Stomach (tissue), 9 donors: ENCODE data around the gene CES3. TPM values are rescaled to one million over a fixed set of nuclear protein-coding genes. Genes with fewer than 3 reads are reported as not detected.
A peak's percentile ranks its signal among the peaks of the same experiment; 100 is the strongest.

Experiments used
- DNase-seq, 2 donors: peaks; one replicate each; pipeline versions ENCODE4 v3.0.0 to v3.0.0-alpha.2; 2013 to 2019
- H3K27ac ChIP-seq, 5 donors: fragments of 200-600 bp in 4 of 5; sonication (generic) in 4 of 5; one replicate each; pipeline ENCODE4 v1.5.1; 2013 to 2019; ENCODE audit warnings: mild to moderate bottlenecking in 1 of 5, moderate library complexity in 1 of 5
- H3K27me3 ChIP-seq, 3 donors: fragments of 200-600 bp; sonication (generic); one replicate each; pipeline ENCODE4 v1.5.1; 2017 to 2019; ENCODE audit warnings: mixed run types in 1 of 3
- H3K36me3 ChIP-seq, 4 donors: fragments of 200-600 bp; sonication (generic); 1 replicate in 3 of 4; 2 replicates in 1 of 4; pipeline ENCODE4 v1.5.1; 2016 to 2019
- H3K4me1 ChIP-seq, 4 donors: fragments of 200-600 bp; sonication (generic); one replicate each; pipeline ENCODE4 v1.5.1; 2016 to 2019
- H3K4me3 ChIP-seq, 4 donors: fragments of 200-600 bp; sonication (generic) in 3 of 4; one replicate each; pipeline ENCODE4 v1.5.1; 2016 to 2019; ENCODE audit warnings: mild to moderate bottlenecking in 1 of 4
- H3K9me3 ChIP-seq, 4 donors: fragments of 200-600 bp; sonication (generic); one replicate each; pipeline ENCODE4 v1.5.1; 2016 to 2019
- EP300 ChIP-seq: sonication (generic); formaldehyde crosslinking; IDR thresholded peaks from one replicate; pipeline ENCODE4 v1.6.1; 2017; ENCODE audit warnings: antibody characterized with exemption
- POLR2A ChIP-seq, 4 donors: fragments of 450-650 bp; IDR thresholded peaks; one replicate each; pipeline ENCODE4 v1.6.1; 2016; ENCODE audit warnings: antibody characterized with exemption in 4 of 4, control low read depth in 2 of 4, mild to moderate bottlenecking in 1 of 4, moderate library complexity in 1 of 4
- POLR2AphosphoS5 ChIP-seq, 3 donors: sonication (generic); formaldehyde crosslinking; IDR thresholded peaks; one replicate each; pipeline ENCODE4 v1.6.1; 2016; ENCODE audit warnings: antibody characterized with exemption in 3 of 3
- WGBS, 5 donors: extraction: QIAGEN DNeasy Blood & Tissue Kit in 3 of 5; methylation state at CpG; one replicate each; pipeline versions ENCODE4 v1.1.5 to v1.1.7; 2013 to 2018; 5-methylcytosine and 5-hydroxymethylcytosine counted together
- intact Hi-C: fragments of 100-400 bp; cut with DNase I; formaldehyde crosslinking; loops from one replicate; pipeline ENCODE4 v1.15.1; 2023; ENCODE audit warnings: low total_unique reads
- polyA plus RNA-seq, 3 donors: library from polyadenylated mRNA; stranded (reverse); fragments of 200-250 nt; gene quantifications; one replicate each; pipeline ENCODE4 v1.2.3, GENCODE V29; 2013
- small RNA-seq, 4 donors: library from RNA; depleted of rRNA; stranded (forward); fragments of <200 nt; gene quantifications; one replicate each; pipeline ENCODE3, GENCODE V24; 2016
- total RNA-seq, 5 donors: library from RNA; depleted of rRNA; stranded (reverse); fragments of >200 nt; gene quantifications; one replicate each; pipeline versions ENCODE4 v1.1.0 to v1.2.3, GENCODE V29; 2014 to 2016
- TF ChIP-seq, protein P1 (sequence below), 7 experiments: fragments of 450-650 bp in 4 of 7; fragments of 200-600 bp in 3 of 7; sonication (generic) in 3 of 7; IDR thresholded peaks; one replicate each; pipeline ENCODE4 v1.5.1; 2016 to 2019; ENCODE audit warnings: antibody characterized with exemption in 7 of 7, control low read depth in 2 of 7, mild to moderate bottlenecking in 1 of 7
- donor health status: healthy with polysubstance abuse.
- donor health status: Bipolar disorder and iron deficiency.
- donor health status: healthy.

Gene CES3
- total and polyA plus RNA-seq, 8 donors, result 0.37 to 145 (median 2.9) TPM; not detected in 2

GRCh38 chr16:67023689-67024088 is 62.6 kb downstream of the CES3 start:
- no peaks in the 10 kb centered on the region for H3K9me3 ChIP-seq
- peak in 1 of 2 donors; percentile 1 for DNase-seq
- no peak overlapping the region for H3K4me3 ChIP-seq

More at GRCh38 chr16:67023689-67024088, 62.6 kb downstream of the CES3 start:
- WGBS, 5 donors, result 89 to 100% (median 96%) methylated on average over 1 of the region's 1 CpG
- Histone ChIP-seq H3K27ac (no peak overlapping the region), H3K36me3 (no peaks in the 10 kb centered on the region), H3K4me1 (peaks cover 5 to 30% (median 25%) of the 10 kb centered on the region in 4 donors), H3K27me3 (no peaks in the 10 kb centered on the region)
- intact Hi-C loops, result no loop called here
- TF ChIP-seq EP300, result no peak
- TF ChIP-seq POLR2A (IDR thresholded peaks at IDR 0.05), result no peak
- TF ChIP-seq, protein P1, sequence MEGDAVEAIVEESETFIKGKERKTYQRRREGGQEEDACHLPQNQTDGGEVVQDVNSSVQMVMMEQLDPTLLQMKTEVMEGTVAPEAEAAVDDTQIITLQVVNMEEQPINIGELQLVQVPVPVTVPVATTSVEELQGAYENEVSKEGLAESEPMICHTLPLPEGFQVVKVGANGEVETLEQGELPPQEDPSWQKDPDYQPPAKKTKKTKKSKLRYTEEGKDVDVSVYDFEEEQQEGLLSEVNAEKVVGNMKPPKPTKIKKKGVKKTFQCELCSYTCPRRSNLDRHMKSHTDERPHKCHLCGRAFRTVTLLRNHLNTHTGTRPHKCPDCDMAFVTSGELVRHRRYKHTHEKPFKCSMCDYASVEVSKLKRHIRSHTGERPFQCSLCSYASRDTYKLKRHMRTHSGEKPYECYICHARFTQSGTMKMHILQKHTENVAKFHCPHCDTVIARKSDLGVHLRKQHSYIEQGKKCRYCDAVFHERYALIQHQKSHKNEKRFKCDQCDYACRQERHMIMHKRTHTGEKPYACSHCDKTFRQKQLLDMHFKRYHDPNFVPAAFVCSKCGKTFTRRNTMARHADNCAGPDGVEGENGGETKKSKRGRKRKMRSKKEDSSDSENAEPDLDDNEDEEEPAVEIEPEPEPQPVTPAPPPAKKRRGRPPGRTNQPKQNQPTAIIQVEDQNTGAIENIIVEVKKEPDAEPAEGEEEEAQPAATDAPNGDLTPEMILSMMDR (IDR thresholded peaks at IDR 0.05), result no peak
- TF ChIP-seq POLR2AphosphoS5 (IDR thresholded peaks at IDR 0.05), result no peak

Small RNAs within 50 kb of the gene (small RNA-seq; reads per million reads assigned to genes)
- gene RN7SL543P, result 0 reads per million in 4 donors

Other genes with a start within 250 kb of the CES3 start
- gene DYNC1LI2, start 209.7 kb upstream of the CES3 start, total RNA-seq, result 100 to 1,000 TPM in 4 of 5 donors, 10 to 100 TPM in 1; 53.1 to 264 (median 211) TPM
- gene DYNC1LI2, start 209.7 kb upstream of the CES3 start, polyA plus RNA-seq, result 10 to 100 TPM; 34.5 to 67.4 (median 51.6) TPM
- not detected for gene TERB1, start 159.7 kb upstream of the CES3 start, total RNA-seq
- gene TERB1, start 159.7 kb upstream of the CES3 start, polyA plus RNA-seq, result not detected
- gene NAE1, start 130.3 kb upstream of the CES3 start, total RNA-seq, result 10 to 100 TPM in 4 of 5 donors, 1 to 10 TPM in 1; 4.5 to 72.1 (median 16.9) TPM
- 10 to 100 TPM; 25.6 to 40.8 (median 32.0) TPM for gene NAE1, start 130.3 kb upstream of the CES3 start, polyA plus RNA-seq
- gene CA7, start 116.9 kb upstream of the CES3 start, total RNA-seq, result 10 to 100 TPM in 1 of 5 donors, under 1 TPM in 1, not detected in 3; 0.55 to 27.8 TPM
- gene CA7, start 116.9 kb upstream of the CES3 start, polyA plus RNA-seq, result under 1 TPM in 1 of 3 donors, not detected in 2; 0.10 TPM
- gene PDP2, start 80.8 kb upstream of the CES3 start, total RNA-seq, result 10 to 100 TPM in 1 of 5 donors, 1 to 10 TPM in 4; 4.9 to 96.9 (median 7.5) TPM
- 1 to 10 TPM; 1.6 to 2.1 (median 1.9) TPM for gene PDP2, start 80.8 kb upstream of the CES3 start, polyA plus RNA-seq
- gene CDH16, start 42.4 kb upstream of the CES3 start, total RNA-seq, result 1 to 10 TPM in 1 of 5 donors, under 1 TPM in 1, not detected in 3; 0.14 to 1.1 TPM
- gene CDH16, start 42.4 kb upstream of the CES3 start, polyA plus RNA-seq, result 1 to 10 TPM in 1 of 3 donors, not detected in 2; 2.3 TPM
- 10 to 100 TPM in 2 of 5 donors, 1 to 10 TPM in 3; 1.0 to 39.7 (median 3.6) TPM for gene RRAD, start 35.7 kb upstream of the CES3 start, total RNA-seq
- 10 to 100 TPM in 1 of 3 donors, 1 to 10 TPM in 2; 2.9 to 37.8 (median 3.4) TPM for gene RRAD, start 35.7 kb upstream of the CES3 start, polyA plus RNA-seq
- gene CIAO2B, start 26.9 kb upstream of the CES3 start, total RNA-seq, result 10 to 100 TPM in 4 of 5 donors, 1 to 10 TPM in 1; 4.3 to 95.1 (median 43.2) TPM
- 100 to 1,000 TPM; 166 to 176 (median 171) TPM for gene CIAO2B, start 26.9 kb upstream of the CES3 start, polyA plus RNA-seq
- 100 to 1,000 TPM in 1 of 5 donors, 10 to 100 TPM in 4; 16.9 to 893 (median 47.4) TPM for gene CES2, start 25.8 kb upstream of the CES3 start, total RNA-seq
- 10 to 100 TPM; 24.9 to 32.7 (median 26.1) TPM for gene CES2, start 25.8 kb upstream of the CES3 start, polyA plus RNA-seq
- 10 to 100 TPM in 2 of 5 donors, 1 to 10 TPM in 3; 3.3 to 22.3 (median 7.0) TPM for gene CES4A, start 27.3 kb downstream of the CES3 start, total RNA-seq
- 10 to 100 TPM in 1 of 3 donors, 1 to 10 TPM in 2; 3.2 to 16.5 (median 3.7) TPM for gene CES4A, start 27.3 kb downstream of the CES3 start, polyA plus RNA-seq
- gene CBFB, start 67.9 kb downstream of the CES3 start, total RNA-seq, result 10 to 100 TPM in 4 of 5 donors, 1 to 10 TPM in 1; 4.1 to 68.1 (median 46.2) TPM
- 10 to 100 TPM; 13.1 to 17.7 (median 14.9) TPM for gene CBFB, start 67.9 kb downstream of the CES3 start, polyA plus RNA-seq
- gene PHAF1, start 148.7 kb downstream of the CES3 start, total RNA-seq, result 10 to 100 TPM in 3 of 5 donors, 1 to 10 TPM in 2; 4.6 to 39.6 (median 13.4) TPM
- gene PHAF1, start 148.7 kb downstream of the CES3 start, polyA plus RNA-seq, result 1 to 10 TPM; 5.1 to 7.6 (median 7.5) TPM
- 10 to 100 TPM in 1 of 5 donors, 1 to 10 TPM in 3, under 1 TPM in 1; 0.58 to 11.2 (median 4.3) TPM for gene B3GNT9, start 189.7 kb downstream of the CES3 start, total RNA-seq
- gene B3GNT9, start 189.7 kb downstream of the CES3 start, polyA plus RNA-seq, result 1 to 10 TPM; 3.5 to 7.9 (median 4.0) TPM
- 100 to 1,000 TPM in 1 of 5 donors, 10 to 100 TPM in 4; 10.6 to 112 (median 38.4) TPM for gene TRADD, start 198.6 kb downstream of the CES3 start, total RNA-seq
- gene TRADD, start 198.6 kb downstream of the CES3 start, polyA plus RNA-seq, result 10 to 100 TPM; 18.9 to 39.4 (median 34.8) TPM
- 100 to 1,000 TPM in 1 of 5 donors, 10 to 100 TPM in 3, 1 to 10 TPM in 1; 5.5 to 412 (median 51.3) TPM for gene FBXL8, start 198.7 kb downstream of the CES3 start, total RNA-seq
- gene FBXL8, start 198.7 kb downstream of the CES3 start, polyA plus RNA-seq, result 10 to 100 TPM in 2 of 3 donors, 1 to 10 TPM in 1; 8.3 to 18.3 (median 10.7) TPM
- gene HSF4, start 203.5 kb downstream of the CES3 start, total RNA-seq, result 100 to 1,000 TPM in 1 of 5 donors, 10 to 100 TPM in 3, 1 to 10 TPM in 1; 9.5 to 630 (median 36.5) TPM
- 10 to 100 TPM; 23.8 to 65.4 (median 27.9) TPM for gene HSF4, start 203.5 kb downstream of the CES3 start, polyA plus RNA-seq
- gene NOL3, start 209.3 kb downstream of the CES3 start, total RNA-seq, result 100 to 1,000 TPM in 1 of 5 donors, 10 to 100 TPM in 4; 11.4 to 492 (median 39.4) TPM
- 10 to 100 TPM; 17.2 to 59.7 (median 21.5) TPM for gene NOL3, start 209.3 kb downstream of the CES3 start, polyA plus RNA-seq
- gene MATCAP1, start 222.7 kb downstream of the CES3 start, total RNA-seq, result 100 to 1,000 TPM in 1 of 5 donors, 10 to 100 TPM in 4; 13.2 to 156 (median 24.0) TPM
- 10 to 100 TPM in 1 of 3 donors, 1 to 10 TPM in 2; 8.5 to 25.7 (median 9.5) TPM for gene MATCAP1, start 222.7 kb downstream of the CES3 start, polyA plus RNA-seq
- 10 to 100 TPM in 3 of 5 donors, 1 to 10 TPM in 1, not detected in 1; 1.3 to 25.5 (median 14.5) TPM for gene EXOC3L1, start 228.9 kb downstream of the CES3 start, total RNA-seq
- 1 to 10 TPM; 3.9 to 6.8 (median 4.0) TPM for gene EXOC3L1, start 228.9 kb downstream of the CES3 start, polyA plus RNA-seq
- 100 to 1,000 TPM in 2 of 5 donors, 10 to 100 TPM in 3; 36.8 to 304 (median 89.7) TPM for gene E2F4, start 230.9 kb downstream of the CES3 start, total RNA-seq
- 10 to 100 TPM; 32.8 to 44.3 (median 38.7) TPM for gene E2F4, start 230.9 kb downstream of the CES3 start, polyA plus RNA-seq
- gene ELMO3, start 237.9 kb downstream of the CES3 start, total RNA-seq, result 100 to 1,000 TPM in 2 of 5 donors, 10 to 100 TPM in 3; 11.6 to 133 (median 57.2) TPM
- gene ELMO3, start 237.9 kb downstream of the CES3 start, polyA plus RNA-seq, result 10 to 100 TPM; 20.4 to 44.6 (median 37.1) TPM